SK-N-SH treated with all-trans-retinoic acid at 6 μM for 48 hours (cell line): Measurements from ENCODE around the gene SLC25A48.

Source experiments
- ARNTL ChIP-seq: fragments of 450-650 bp; formaldehyde crosslinking; IDR thresholded peaks from 2 replicates; pipeline ENCODE4 v1.5.0; 2020; ENCODE audit warnings: low read depth, mild to moderate bottlenecking, moderate library complexity, borderline replicate concordance
- GLIS3 ChIP-seq: fragments of 250-450 bp; sonication (Bioruptor Pico); IDR thresholded peaks from 2 replicates; pipeline ENCODE4 v1.5.0; 2020; ENCODE audit warnings: mild to moderate bottlenecking, moderate library complexity
- RARB ChIP-seq: fragments of 250-450 bp; sonication (Bioruptor Pico); IDR thresholded peaks from 2 replicates; pipeline ENCODE4 v1.8.0; 2021; ENCODE audit warnings: mild to moderate bottlenecking, moderate library complexity
- SNAI2 ChIP-seq: fragments of 250-450 bp; sonication (Bioruptor Pico); IDR thresholded peaks from 2 replicates; pipeline ENCODE4 v1.5.0; 2020; ENCODE audit warnings: mild to moderate bottlenecking, moderate library complexity
- ZC3H10 ChIP-seq: fragments of 250-450 bp; sonication (Bioruptor Pico); IDR thresholded peaks from 2 replicates; pipeline ENCODE4 v1.5.1; 2021; ENCODE audit warnings: mild to moderate bottlenecking, moderate library complexity
- ZFP3 ChIP-seq: fragments of 250-450 bp; sonication (Bioruptor Pico); IDR thresholded peaks from 2 replicates; pipeline ENCODE4 v1.5.0; 2020; ENCODE audit warnings: mild to moderate bottlenecking, moderate library complexity
- ZFP30 ChIP-seq: fragments of 450-650 bp; formaldehyde crosslinking; IDR thresholded peaks from 2 replicates; pipeline ENCODE4 v1.5.0; 2022; ENCODE audit warnings: mild to moderate bottlenecking, moderate library complexity
- ZNF70 ChIP-seq: fragments of 450-650 bp; formaldehyde crosslinking; IDR thresholded peaks from 2 replicates; pipeline ENCODE4 v1.5.0; 2020; ENCODE audit warnings: mild to moderate bottlenecking, moderate library complexity
- TF ChIP-seq, protein P1 (sequence below): fragments of 250-450 bp; sonication (Bioruptor Pico); IDR thresholded peaks from 2 replicates; pipeline ENCODE4 v1.8.0; 2021; ENCODE audit warnings: low read depth, mild to moderate bottlenecking, moderate library complexity, borderline replicate concordance
- TF ChIP-seq, protein P2 (sequence below): fragments of 250-450 bp; sonication (Bioruptor Pico); IDR thresholded peaks from 2 replicates; pipeline ENCODE4 v1.8.0; 2020; ENCODE audit warnings: mild to moderate bottlenecking, moderate library complexity, borderline replicate concordance
- TF ChIP-seq, protein P3 (sequence below): fragments of 250-450 bp; sonication (Bioruptor Pico); IDR thresholded peaks from 2 replicates; pipeline ENCODE4 v1.5.0; 2020; ENCODE audit warnings: mild to moderate bottlenecking, moderate library complexity

DNA sequence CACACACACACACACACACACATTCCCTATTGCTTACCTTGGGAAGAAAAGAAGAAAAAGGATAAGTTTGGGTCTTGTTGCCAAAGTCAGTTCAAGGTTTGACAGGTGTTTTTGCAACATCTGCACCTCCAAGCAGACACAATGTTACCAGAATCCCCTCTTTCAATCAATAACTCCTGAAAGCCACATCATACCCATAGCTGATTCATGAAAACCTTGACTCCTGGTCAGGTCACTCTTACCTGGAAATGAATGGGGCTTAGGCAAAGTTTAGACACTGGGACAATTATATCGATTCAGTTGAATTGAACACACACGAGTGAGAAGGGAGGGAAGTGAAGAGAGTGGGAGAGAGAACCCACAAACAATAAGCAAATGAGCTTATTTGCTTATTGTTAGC lies 34.2 kb downstream of the SLC25A48 start:
- TF ChIP-seq, protein P1, sequence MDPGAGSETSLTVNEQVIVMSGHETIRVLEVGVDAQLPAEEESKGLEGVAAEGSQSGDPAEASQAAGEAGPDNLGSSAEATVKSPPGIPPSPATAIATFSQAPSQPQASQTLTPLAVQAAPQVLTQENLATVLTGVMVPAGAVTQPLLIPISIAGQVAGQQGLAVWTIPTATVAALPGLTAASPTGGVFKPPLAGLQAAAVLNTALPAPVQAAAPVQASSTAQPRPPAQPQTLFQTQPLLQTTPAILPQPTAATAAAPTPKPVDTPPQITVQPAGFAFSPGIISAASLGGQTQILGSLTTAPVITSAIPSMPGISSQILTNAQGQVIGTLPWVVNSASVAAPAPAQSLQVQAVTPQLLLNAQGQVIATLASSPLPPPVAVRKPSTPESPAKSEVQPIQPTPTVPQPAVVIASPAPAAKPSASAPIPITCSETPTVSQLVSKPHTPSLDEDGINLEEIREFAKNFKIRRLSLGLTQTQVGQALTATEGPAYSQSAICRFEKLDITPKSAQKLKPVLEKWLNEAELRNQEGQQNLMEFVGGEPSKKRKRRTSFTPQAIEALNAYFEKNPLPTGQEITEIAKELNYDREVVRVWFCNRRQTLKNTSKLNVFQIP (CRISPR knock-in tag), result no peak
- TF ChIP-seq, protein P2, sequence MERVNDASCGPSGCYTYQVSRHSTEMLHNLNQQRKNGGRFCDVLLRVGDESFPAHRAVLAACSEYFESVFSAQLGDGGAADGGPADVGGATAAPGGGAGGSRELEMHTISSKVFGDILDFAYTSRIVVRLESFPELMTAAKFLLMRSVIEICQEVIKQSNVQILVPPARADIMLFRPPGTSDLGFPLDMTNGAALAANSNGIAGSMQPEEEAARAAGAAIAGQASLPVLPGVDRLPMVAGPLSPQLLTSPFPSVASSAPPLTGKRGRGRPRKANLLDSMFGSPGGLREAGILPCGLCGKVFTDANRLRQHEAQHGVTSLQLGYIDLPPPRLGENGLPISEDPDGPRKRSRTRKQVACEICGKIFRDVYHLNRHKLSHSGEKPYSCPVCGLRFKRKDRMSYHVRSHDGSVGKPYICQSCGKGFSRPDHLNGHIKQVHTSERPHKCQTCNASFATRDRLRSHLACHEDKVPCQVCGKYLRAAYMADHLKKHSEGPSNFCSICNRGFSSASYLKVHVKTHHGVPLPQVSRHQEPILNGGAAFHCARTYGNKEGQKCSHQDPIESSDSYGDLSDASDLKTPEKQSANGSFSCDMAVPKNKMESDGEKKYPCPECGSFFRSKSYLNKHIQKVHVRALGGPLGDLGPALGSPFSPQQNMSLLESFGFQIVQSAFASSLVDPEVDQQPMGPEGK (CRISPR knock-in tag), result no peak
- TF ChIP-seq ZFP3 (CRISPR knock-in tag) (no peak), ZNF70 (CRISPR knock-in tag) (no peak), ARNTL (no peak), SNAI2 (CRISPR knock-in tag) (no peak), RARB (no peak), ZFP30 (CRISPR knock-in tag) (no peak), GLIS3 (no peak), ZC3H10 (no peak)
- TF ChIP-seq, protein P3, sequence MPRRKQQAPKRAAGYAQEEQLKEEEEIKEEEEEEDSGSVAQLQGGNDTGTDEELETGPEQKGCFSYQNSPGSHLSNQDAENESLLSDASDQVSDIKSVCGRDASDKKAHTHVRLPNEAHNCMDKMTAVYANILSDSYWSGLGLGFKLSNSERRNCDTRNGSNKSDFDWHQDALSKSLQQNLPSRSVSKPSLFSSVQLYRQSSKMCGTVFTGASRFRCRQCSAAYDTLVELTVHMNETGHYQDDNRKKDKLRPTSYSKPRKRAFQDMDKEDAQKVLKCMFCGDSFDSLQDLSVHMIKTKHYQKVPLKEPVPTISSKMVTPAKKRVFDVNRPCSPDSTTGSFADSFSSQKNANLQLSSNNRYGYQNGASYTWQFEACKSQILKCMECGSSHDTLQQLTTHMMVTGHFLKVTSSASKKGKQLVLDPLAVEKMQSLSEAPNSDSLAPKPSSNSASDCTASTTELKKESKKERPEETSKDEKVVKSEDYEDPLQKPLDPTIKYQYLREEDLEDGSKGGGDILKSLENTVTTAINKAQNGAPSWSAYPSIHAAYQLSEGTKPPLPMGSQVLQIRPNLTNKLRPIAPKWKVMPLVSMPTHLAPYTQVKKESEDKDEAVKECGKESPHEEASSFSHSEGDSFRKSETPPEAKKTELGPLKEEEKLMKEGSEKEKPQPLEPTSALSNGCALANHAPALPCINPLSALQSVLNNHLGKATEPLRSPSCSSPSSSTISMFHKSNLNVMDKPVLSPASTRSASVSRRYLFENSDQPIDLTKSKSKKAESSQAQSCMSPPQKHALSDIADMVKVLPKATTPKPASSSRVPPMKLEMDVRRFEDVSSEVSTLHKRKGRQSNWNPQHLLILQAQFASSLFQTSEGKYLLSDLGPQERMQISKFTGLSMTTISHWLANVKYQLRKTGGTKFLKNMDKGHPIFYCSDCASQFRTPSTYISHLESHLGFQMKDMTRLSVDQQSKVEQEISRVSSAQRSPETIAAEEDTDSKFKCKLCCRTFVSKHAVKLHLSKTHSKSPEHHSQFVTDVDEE (CRISPR knock-in tag), result no peak
